Activated T-cell treated with anti-CD3 and anti-CD28 coated beads for 1 hour (primary cell): ENCODE results near the gene TRAPPC2B.
A peak's percentile ranks its signal among the peaks of the same experiment; 100 is the strongest.
"Not testable (repeated sequence)": the region's sequence is repeated elsewhere in the genome, so short reads cannot be mapped to it uniquely, and the experiment has no call there.

ENCODE experiments used
- DNase-seq: peaks from one replicate; pipeline ENCODE4 v3.0.0-alpha.2; 2020; ENCODE audit warnings: low read depth

TRAPPC2B gene

DNA sequence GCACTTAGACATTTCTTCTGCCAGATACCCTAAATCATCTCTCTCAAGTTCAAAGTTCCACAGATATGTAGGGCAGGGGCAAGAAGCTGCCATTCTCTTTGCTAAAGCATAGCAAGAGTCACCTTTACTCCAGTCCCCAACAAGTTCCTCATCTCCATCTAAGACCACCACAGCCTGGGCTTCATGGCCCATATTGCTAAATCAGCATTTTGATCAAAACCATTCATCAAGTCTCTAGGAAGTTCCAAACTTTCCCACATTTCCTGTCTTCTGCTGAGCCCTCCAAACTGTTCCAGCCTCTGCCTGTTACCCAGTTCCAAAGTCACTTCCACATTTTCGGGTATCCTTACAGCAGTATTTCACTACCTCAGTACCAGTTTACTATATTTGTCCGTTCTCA, 11.3 kb downstream of the TRAPPC2B start:
- not testable (repeated sequence) for DNase-seq

DNA sequence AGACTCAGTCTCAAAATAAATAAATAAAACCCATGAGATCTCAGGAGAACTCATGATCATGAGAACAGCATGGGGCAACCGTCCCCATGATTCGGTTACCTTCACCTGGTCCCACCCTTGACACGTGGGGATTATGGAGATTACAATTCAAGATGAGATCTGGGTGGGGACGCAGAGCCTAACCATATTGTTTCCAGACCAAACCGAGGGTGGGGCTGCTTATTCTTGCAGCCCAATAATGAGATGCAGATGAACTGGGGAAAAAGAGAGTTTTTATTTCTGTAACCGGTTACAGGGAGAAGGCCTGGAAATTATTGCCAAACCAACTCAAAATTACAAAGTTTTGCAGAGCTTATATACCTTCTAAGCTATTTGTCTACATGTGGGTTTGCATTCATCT, 12.8 kb downstream of the TRAPPC2B start:
- DNase-seq: no peak

DNA sequence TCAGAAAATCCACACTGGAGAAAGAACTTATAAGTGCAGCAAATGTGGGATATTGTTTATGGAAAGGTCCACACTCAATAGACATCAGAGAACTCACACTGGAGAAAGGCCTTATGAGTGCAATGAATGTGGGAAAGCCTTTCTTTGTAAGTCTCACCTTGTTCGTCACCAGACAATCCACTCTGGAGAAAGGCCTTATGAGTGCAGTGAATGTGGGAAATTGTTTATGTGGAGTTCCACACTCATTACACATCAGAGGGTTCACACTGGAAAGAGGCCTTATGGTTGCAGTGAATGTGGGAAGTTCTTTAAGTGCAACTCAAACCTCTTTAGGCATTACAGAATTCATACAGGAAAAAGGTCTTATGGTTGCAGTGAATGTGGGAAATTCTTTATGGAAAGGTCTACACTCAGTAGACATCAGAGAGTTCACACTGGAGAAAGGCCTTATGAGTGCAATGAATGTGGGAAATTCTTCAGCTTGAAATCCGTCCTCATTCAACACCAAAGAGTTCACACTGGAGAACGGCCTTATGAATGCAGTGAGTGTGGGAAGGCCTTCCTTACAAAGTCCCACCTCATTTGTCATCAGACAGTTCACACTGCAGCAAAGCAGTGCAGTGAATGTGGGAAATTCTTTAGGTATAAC, 14.3 kb downstream of the TRAPPC2B start:
- no peak for DNase-seq

DNA sequence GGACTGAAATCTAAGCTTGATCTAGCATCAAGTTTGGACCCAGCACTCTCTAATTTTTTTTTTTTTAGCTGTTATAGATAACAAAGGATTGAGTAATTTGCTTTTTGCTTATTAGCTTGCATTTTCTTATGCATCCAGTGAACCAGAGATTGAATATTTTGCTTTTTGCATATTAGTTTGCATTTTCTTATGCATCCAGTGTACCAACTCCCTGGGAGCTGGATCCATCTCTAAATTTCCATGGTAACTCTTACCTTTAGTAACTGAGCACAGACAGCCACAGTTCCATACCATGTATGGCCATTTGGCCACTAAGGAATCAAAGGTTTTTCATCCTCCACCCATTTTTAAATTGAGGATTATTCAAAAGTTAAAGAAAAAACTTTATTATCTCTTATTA, 17.6 kb downstream of the TRAPPC2B start:
- no peak for DNase-seq

- DNase-seq: no peak
Measured at GRCh38 chr19:57382806-57383488, 19.6 kb downstream of the TRAPPC2B start.

- no peak for DNase-seq
Measured at GRCh38 chr19:57389194-57389729, 25.9 kb downstream of the TRAPPC2B start.

DNA sequence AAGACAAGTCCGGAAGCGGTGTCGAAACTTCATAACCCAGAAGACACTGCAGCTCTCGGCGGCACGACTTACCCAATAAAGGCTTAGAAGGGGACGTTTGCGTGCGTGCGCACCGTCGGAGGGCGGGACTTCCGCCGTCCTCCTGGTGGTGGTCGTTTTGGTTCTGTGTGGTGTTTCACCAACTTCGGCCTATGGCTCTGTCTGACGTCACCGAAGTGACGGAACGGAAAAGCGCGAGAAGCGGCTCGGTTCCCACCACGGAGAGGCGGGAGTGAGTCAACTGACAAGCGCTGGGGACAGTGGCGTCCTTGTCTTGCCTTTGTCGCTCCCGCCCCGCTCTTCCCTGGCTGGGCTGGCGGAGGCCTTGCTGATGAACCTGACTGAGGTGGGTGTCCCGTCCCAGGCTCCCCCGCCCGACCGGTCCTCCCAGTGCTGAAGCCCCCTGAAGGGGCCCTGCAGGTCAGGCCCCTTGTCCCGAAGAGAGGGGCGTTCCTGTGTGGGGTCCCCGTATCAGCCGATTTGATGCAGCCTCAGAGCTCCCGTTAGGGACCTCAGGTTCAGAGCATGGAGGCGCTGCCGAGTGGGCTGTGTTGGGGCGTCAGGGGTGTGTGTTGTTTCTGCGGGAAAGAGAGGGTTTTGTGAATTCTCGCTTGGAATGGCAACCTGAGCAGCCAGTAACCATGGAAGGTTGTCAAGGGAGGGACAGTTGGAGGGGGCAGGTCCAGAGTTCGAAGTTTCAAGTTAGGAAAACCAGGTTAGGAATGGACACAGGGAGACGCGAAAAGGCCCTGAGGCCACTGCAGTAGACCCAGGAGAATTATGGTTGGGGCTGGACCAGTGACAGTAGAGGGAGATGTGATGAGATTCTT, 26.6 kb downstream of the TRAPPC2B start, which contains the start of gene ZNF548:
TSS of gene ZNF548 (plus strand) at position 125 of the 869 bp plus-strand sequence. CDS start at position 371, 246 bp downstream.
- DNase-seq: peak; percentile 94

- DNase-seq: no peak
Measured at GRCh38 chr19:57395710-57396109, 32.4 kb downstream of the TRAPPC2B start.

DNA sequence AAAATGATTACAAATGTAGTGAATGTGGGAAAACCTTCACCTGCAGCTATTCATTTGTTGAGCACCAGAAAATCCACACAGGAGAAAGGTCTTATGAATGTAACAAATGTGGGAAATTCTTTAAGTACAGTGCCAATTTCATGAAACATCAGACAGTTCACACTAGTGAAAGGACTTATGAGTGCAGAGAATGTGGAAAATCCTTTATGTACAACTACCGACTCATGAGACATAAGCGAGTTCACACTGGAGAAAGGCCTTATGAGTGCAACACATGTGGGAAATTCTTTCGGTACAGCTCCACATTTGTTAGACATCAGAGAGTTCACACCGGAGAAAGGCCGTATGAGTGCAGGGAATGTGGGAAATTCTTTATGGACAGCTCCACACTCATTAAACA, 35.5 kb downstream of the TRAPPC2B start:
- DNase-seq: no peak

- DNase-seq: no peak
Measured at GRCh38 chr19:57403737-57404563, 40.6 kb downstream of the TRAPPC2B start.

DNA sequence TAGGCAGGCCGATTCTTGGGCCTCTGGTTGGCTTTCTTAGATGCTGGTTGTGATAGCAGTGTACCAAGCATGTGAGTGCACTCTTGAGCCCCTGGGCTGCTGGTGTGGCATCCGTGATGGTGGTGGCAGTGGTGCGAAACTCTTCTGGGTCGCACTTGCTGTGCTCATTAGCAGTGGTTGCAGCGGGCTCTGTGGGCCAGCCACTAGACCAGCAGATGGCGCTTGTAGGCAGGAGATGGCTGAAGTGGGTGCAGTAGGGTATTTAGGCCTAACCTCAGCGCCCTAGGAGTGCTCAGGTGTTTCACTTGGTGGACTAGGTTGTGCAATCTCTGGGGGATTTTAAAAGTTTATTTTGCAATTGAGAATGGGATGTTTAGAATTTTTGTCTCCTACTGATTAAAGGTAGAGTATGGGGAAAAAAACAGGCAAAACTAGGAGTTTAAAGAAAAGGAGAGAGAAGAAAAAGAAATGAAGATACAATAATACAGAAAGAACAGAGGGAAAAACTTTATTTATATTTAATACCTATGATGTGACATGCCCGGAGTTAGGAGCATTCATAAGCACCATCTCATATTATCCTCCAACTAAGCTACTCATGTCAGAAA, 43.3 kb downstream of the TRAPPC2B start:
- peak; percentile 55 for DNase-seq

DNA sequence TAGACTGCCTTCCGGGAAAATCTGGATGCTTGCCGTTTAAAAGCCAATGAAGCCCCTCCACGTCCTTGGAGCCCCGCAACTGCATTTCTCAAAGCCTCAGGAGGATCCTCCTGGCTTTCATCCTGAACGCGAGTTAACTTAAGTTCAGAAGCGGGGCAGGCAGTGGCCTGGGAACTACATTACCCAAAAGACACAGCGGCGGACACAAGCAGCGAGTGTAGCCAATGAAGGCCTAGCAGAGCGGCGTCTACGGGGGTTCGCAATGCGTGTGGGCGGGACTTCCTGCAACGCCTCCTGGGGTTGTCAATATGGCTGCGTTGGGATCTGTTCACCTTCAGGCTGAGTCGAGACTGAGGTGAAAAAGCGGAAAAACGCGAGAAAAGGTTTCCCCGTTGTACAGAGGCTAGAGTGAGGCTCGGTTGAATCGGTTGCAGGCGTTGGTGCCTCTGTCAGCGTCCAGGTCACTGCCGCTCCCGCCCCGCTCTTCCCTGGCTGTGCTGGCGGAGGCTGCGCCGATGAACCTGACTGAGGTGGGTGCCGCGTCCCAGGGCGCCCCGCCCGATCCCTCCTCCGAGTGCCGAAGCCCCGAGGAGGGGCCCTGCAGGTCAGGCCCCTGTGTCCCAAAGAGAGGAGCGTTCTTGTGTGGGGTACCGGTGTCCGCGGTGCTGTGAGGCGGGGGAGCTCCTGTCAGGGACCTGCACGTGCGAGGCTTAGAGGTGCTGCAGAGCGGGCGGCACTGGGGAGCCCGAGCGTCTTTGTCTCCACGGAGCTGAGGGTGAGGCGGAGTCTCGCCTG, 47.7 kb downstream of the TRAPPC2B start, which contains the start of gene ZNF17:
TSS of gene ZNF17 (plus strand) at position 285 of the 795 bp plus-strand sequence. CDS start 2,455 bp downstream, outside the sequence.
- DNase-seq: peak; percentile 86
